ENCODE measurements around the gene VPS45.

GRCh38 chr1:150094734-150095265 is 27.2 kb downstream of the VPS45 start:
- TF ChIP-seq CTCF (IDR thresholded peaks at IDR 0.05; ENCODE audit: low read depth, low read length) (no peak), MAX (IDR thresholded peaks at IDR 0.05; ENCODE audit: low read depth, low read length) (no peak)

Data from NB4 (cell line).